Measurements from ENCODE around the gene SLC41A1.
"Not testable (repeated sequence)": the region's sequence is repeated elsewhere in the genome, so short reads cannot be mapped to it uniquely, and the experiment has no call there.

Gene SLC41A1

DNA sequence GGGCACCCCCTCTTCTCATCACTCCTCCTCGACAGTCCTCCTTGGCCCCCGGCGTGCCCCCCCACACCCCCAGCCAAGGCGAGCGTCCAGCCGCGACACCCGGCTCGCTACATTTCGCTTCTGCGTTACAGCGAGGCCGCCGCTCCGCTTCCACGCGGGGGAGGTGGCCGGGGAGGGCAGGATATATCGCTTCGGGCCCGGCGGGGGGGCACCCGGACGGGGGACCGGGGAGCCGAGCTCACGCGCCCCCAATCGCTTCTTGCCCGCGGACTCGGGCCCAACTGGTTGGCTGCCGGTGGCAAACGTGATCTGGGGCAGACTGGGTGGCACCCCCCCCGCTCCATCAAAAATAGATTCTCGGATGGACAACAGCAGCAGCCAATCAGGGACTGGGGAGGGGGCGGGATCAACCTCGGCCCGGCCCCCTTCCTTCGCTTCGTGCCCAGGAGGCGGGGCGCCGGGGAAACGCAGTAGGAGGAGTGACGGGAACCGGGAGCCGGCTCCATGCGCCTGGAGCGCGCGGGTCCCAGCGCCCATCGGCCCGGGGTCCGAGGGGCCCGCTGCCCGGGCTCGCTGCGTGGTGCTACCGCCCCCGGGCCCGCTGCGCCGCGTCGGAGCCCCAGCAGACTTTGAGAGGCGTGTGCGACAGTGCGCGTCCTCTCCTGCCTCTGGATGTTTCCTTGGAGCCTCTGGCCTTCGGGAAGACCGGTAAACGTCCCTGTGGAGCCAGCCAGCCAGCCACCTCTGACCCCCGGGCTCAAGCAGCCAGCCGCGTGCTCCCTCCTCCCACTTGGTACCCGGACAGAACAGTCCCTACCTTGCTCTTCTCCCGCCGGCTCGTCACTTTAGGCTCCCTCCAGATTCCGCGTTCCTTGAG lies at the start of gene SLC41A1:
SLC41A1 (minus strand) TSS at position 321 of the 877 bp plus-strand sequence. CDS start 2,757 bp downstream, outside the sequence.
- DNase-seq, result peak; percentile 97

DNA sequence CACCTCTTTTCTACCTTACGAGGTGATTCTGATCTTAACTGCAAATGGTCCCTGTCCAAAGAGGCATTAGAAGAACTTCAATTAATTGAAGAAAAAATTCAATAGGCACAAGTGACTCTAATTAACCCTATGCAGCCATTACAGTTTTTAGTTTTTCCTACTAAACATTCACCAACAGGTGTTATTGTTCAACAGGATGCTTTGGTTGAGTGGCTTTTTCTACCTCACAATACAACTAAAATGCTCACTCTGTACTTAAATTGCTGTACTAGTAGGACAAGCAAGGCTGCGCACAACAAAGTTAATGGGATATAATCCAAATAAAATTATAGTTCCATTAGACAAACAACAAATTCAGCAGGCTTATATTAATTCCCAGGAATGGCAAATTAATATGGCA lies 48.5 kb upstream of the SLC41A1 start:
- no peak for DNase-seq

DNA sequence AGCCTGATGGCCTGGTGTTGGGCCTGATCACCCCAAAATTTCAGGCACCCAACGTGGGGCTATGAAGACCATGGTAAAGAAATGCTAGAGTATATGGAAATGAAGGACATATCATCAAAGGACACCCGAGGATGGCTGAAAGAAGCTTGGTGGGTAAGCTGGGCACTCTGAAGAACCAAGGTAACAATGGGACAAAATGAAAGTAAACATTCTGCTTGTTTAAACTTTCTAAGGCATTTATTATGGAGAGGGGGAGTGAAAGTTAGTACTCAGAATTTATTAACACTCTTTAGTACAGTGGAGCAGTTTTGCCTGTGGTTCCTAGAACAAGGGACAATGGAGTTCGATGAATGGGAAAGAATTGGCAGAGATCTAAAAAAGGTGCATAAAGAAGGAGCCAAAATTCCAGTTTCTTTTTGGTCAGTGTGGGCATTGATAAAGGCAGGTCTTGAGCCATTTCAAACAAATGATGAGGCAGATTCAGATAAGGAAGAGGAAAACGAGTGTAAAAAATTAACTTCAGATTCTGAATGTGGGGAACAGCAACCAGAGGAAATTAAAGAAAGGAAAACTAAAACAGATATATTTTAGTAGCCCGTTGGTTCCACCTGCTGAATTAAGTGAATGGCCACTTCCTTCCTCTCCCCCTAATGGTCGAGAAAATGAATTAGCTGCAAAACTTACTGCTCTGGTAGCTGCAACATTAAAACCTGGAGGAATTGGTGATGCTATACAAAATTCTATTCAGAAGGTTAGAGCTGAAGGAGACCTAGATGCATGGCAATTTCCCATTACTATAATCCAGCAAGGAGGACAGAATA lies 45.4 kb upstream of the SLC41A1 start:
- no peak for DNase-seq

DNA sequence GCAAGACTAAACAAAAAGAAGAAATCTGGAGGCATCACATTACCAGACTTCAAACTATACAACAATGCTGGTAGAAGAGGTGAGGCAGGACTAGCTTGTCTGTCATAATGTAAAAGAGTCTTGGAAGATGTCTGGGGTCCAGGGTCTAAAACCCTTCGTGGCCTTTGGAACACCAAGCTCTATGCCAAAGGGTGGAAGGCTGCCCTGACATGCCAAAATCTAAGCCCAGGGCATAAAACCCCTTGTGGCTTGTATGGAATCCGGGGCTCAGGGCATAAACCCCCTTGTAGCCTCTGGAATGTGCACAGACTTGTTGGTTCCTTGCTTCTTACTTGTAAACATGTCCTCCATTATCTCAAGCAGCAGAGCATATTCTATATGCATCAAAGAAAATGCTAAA lies 44.5 kb upstream of the SLC41A1 start:
- not testable (repeated sequence) for DNase-seq

DNA sequence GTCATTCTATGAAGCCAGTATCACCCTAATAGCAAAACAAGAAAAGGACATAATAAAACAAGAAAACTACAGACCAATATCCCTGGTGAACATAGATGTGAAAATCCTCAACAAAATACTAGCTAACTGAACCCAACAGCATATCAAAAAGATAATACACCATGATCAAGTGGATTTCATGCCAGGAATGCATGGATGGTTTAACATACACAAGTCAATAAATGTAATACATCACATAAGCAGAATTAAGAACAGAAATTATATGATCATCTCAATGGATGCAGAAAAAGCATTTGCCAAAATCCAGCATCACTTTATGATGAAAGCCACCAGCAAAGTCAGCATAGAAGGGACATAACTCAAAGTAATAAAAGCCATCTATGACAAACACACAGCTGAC lies 43.4 kb upstream of the SLC41A1 start:
- DNase-seq, result no peak

DNA sequence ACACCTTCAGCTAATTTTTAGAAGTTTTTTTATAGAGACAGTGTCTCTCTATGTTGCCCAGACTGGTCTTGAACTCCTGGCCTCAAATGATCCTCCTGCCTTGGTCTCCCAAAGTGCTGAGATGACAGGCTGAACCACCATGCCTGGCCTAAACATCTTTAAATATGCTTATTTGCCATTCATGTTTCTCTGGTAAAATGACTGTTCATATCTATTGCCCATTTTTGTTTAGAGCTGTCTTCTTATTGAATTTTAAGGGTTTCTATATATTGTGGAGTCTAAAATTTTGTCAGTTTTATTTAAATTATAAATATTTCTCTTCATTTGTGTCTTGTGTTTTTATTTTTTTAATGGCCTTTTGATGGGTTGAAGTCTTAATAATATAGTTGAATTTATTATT lies 40.0 kb upstream of the SLC41A1 start:
- DNase-seq, result no peak

DNA sequence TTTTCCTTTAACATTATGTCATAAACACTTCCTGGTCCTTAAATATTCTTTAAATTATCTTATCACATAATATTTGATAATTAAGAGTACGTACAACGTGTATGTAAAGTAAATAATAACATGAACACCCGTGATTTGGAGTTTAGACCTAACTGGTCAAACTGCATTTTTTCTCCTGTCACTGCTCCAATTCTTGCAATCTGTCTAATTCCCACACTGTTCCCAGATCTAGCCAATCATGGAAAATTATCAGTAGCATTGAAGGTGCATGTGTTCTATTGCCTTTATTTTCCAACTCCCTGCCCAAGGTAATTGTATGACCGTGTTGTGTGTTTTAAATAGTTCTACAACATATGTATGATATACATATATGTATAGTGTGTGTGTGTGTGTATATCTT lies 39.0 kb upstream of the SLC41A1 start:
- DNase-seq, result no peak

DNA sequence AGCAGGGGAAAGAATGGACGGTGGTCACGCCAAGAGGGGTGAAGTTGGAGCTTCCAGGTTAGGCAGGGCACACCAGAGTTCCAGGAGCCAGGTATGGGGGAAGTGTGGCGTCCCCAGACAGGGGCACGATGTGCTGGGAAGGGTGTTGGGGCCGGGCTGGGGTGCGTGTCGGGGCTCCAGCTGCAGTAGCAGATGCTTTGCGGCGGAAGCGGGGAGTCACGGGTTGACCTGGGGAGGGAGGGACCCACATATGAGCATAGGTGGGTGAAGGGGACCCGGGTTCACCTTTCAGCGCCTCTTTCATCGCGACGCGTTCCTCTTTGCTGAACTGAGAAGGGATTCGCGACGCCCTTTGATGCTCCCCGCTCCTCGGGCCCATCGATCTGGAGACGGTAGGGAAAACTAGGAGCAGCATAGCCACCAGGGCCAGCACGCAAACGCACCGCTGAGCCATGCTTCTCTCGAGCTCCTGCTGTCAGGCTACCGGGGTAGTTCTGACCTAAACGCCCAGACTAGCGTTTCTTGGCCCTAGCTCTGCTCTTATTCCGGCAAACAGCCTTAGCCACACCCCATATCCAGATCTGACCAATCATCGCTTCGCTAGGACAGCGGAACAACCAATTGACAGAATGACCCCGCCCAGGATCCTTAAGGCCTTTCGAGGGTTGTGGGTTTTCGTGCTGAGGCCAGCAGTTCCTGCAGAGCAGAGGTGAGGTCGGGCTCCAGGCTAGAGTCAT lies 36.8 kb upstream of the SLC41A1 start, which contains the start of gene PM20D1:
PM20D1 (minus strand) TSS at position 514 of the 737 bp plus-strand sequence; CDS start at position 454, 60 bp downstream.
- peak; percentile 61 for DNase-seq

DNA sequence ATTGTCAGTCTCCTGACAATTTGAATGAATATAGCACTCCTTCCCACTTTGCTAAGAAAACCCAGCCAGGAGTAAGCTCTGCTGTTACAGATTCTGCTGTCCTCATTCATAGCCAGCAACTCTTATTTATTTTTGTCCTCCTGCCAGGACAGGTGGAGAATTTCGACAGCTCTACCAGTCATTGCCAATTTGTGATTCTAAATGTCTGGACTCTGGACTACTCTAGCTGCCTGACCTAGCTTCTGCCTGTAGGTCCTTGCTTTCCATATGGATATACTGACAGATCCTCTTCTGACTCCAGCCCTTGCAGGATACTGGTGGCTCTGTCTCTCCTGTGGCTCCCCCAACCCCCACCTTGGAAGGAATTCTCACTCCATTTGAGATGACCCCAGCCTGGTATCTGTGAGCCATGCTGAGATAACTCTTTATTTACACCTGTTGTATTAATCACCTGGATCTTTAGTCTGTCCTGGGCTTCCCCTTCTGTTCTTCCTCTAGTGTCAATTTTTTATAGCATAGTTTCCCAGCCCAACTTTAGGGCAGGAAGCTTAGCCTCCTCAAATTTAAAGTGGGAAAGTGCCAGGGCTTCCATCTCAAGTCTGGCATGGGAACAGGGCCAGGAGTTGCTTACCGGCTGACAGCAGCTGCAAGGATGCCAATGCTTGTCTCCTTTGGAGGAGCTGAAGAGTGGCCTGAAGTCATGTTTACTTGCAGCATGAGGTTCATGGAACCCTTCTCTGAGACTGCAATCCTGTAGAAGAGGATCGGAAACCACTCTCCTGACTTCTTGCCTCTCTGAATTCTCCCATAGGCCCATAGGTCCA lies 30.2 kb upstream of the SLC41A1 start:
- no peak for DNase-seq

DNA sequence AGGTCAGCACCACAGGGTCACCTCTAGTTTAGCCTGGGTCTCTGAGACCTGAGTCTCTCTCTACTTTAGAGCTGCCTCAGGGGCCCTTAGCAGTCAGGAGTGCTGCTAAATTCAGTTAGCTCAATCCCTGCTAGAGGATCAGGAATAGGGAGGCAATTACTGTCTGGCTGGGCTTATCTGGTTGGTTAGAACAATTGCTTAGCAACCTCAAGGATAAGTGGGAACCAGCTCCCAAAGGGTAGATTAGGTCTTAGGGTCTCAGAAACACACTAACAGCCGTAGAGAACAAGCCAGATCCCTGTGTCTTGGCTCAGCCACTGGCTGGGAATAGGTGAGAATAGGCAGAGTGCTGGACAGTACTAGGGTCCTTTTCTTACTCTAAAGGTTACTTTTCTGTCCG lies 29.2 kb upstream of the SLC41A1 start:
- DNase-seq, result no peak

DNA sequence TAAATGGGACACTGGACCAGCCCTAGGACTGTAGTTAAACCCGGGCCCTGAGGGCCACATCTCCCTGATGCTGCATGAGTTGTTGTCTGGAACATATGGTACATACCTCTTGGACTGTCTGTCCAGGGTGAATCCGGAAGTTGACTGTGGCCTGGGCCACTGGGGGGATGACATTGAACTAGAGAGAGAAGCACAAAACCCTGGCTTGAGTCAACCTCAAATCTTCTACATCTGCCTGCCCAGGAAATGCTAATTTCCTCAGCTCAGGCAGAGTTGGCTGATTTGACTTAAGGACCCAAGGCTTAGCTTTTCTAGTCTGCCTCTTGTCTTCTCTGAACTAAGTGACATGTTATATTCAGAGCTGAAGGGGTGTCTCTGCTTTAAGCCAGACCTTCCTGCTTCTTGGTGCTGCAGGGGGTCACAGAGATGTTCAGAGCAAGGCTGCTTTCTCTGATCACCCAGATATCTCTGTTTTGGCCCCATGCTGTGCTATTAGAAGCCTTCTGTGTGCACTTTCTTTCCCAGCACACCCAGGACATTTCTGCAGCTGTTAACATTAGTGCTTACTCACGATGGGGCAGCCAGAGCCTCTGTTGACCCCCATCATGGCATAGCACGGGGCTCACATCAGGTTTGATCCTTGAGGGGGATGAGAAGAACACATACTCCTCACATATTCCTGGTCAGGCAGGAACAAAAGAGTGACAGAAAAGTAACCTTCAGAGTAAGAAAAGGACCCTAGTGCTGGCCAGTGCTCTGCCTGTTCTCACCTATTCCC lies 27.3 kb upstream of the SLC41A1 start:
- DNase-seq, result no peak

DNA sequence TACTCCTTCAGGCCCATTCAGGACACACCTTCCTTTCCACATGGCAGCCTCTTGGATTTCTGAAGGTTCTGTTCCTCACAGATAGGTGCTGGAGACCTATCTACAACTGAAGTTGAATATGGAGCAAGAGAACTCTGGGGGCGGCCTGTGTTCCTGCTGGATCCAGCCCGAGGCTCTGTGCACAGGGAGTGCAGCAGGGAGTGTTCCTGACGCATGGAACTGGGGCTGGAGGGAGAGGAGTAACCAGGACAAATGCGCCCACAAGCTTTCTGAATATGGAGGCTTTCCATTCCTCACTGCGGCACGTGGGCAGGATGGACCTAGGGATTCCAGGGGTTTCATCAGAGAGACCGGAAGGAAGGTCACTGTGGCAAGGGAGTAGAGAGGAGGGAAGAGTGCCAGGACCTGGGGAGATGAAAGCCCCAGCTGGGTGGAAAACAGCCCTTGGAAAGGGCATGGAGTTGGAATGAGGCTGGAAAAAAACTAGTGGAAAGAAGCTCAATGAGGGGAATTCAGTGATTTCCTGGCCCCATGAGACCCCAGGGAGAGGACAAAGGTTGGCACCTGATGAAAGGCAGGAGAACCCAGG lies 24.5 kb upstream of the SLC41A1 start:
- DNase-seq, result no peak

DNA sequence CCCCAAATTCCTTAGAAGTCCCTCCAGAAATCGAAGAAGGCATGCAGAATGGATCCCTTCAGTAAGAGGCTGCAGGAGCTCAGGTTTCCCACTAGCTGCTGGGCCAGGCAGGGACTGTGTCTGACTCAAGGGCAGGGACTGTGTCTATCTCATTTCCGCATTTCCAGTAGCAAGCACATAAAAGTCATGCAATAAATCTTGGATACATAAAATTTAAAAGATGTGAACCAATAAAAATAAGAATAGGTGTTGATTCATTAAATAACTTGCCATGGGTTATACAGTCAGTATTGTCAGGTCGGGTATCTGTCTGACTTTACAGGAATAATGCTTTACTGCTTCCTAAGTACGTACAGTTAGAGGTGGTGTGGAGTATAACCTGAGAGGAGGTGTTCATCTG lies 21.8 kb upstream of the SLC41A1 start:
- no peak for DNase-seq

DNA sequence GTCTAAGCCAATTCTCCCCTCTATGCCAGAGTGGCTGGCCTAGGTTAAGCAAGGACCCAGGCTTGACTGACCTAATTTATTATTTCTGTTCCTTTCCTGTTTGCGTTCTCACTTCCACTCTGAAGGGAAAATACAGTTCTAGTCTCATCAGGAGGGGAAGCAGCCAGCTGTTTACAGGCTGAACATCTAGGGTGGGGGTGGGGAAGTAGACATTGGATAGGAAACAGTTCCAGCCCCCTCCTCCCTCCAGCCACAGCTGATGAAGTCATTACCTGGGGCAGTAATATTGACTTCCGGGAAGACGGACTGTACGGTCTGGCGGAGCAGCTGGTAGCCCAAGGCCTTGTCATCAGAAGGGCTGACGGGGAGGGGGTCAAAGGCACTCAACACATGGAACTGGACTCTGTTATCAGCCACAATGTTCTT lies 19.3 kb upstream of the SLC41A1 start:
- no peak for DNase-seq

DNA sequence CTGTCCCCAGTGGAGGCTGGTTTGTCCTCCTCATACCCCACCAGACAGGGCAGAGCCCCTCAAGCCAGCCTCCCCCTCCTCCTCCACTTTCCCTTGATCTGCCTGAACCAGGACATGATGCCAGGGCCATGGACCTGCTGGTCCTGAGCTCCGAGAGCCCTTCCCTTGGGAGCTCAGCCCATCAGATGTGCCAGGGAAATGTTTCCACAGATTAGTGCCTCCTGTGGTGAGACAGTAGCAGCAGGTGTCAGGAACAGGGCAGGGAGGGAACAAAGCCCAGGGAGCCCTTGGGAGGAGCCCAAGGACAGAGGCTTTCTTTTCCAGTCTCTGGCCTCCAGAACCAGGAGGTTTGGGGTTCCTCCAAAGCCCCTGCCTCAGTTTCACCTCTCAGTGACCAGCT lies 14.6 kb upstream of the SLC41A1 start:
- DNase-seq, result no peak

DNA sequence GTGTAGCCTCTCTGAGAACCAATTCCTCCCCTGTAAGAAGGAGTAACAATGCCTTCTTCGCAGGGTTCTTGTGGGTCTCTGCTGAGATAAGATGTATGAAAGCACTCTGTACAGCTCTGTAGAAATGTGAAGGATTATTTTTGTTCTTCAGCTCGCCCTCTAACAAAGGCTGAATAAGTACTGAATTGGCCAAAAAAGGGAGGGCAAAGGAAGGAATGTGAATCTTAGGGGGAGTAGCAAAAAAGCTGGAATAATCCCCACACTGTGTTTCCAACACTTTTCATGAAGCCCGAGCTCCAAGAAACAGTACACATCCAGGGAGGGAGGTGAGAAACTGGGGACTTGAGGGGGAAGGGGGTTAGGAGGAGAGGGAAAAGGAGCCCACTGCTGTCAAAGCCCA lies 14.0 kb upstream of the SLC41A1 start:
- DNase-seq, result no peak

DNA sequence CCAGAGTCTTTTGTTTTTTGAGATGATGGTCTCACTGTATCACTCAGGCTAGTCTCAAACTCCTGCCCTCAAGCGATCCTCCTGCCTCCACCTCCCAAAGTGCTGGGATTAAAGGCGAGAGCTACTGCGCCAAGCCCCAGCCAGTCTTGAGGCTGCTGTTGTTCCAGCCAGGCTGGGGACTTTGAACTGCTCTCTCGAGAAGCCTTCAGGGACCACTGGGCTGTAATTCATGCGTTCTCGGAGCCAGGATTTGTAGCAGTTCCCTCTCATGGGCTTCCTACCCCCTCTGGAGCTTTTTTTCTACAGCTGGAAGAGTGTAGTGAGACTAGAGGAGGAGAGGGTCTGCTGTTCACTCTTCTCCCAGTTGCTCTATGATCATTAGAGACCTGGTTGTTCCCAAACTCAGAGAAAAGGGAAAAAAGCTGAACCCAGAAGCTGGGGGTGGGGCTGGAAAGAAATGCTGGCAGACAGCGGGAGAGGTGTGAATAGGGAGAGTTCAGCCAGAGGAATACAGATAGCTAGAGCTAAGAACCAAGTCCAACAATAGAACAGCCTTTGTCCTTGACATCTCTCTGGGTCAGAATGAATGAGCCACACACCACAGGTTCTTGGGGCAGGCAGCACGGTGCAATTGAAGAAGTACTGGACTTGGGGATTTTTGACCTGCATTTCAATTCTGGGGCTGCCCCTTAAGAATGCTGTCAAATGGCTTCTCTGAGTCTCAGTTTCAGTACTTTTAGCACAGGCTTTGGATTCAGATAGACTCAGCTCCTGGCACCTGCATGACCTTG lies 13.2 kb upstream of the SLC41A1 start:
- no peak for DNase-seq

DNA sequence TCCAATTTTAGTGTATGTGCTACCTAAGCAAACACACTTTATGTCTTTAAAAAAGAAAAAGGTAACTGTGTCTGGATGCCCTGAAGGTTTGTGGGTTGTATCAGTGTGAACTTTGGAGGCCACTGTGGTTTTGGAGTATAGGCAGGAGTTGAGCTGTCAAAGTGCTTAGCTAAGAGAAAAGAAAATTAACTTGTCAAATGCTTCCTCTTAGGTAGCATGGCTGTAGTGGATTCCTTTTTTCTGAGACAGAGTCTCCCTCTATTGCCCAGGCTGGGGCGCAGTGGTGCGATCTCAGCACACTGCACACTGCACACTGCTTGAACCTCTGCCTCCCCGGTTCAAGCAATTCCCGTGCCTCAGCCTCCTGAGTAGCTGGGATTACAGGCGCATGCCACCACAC lies 11.2 kb upstream of the SLC41A1 start:
- no peak for DNase-seq

DNA sequence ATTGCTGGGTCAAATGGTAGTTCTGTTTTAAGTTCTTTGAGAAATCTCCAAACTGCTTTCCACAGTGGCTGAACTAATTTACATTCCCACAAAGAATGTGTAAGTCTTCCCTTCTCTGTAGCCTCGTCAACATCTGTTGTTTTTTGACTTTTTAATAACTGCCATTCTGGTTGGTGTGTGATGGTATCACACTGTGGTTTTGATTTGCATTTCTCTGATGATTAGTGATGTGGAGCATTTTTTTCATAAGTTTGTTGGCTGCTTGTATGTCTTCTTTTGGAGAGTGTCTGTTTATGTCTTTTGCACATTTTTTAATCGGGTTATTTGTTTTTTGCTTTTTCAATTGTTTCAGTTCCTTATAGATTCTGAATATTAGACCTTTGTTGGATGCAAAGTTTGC lies 10.3 kb upstream of the SLC41A1 start:
- not testable (repeated sequence) for DNase-seq

DNA sequence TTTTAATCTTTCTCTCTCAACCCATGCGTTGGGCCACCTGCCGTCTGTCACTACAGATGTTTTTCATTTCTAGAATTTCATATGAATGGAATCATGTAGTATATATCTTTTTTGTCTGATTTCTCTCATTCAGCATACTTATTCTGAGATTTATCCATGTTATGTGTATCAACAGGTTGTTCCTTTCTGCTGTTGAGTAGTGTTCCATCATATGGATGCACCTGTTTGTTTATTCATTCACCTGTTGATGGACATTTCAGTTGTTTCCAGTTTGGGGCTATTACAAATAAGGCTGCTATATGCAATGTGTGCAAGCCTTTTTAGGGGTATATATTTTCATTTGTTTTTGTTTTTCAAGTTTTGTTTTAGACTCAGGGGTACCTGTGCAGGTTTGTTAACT lies 9.4 kb upstream of the SLC41A1 start:
- no peak for DNase-seq

Measured in right forelimb (tissue), 1 donor.